GM21825 (cell line): ENCODE data around the gene BFSP1.
A peak's percentile ranks its signal among the peaks of the same experiment; 100 is the strongest.

Experiments
- ATAC-seq: cut with Tn5 transposase; IDR thresholded peaks from one replicate; pipeline ENCODE4 v1.9.1; 2021; ENCODE audit warnings: mild to moderate bottlenecking, moderate library complexity; ENCODE audit not compliant: unreplicated experiment

Gene BFSP1

GRCh38 chr20:17558154-17558940, 27.2 kb upstream of the BFSP1 start:
- no peak for ATAC-seq

DNA sequence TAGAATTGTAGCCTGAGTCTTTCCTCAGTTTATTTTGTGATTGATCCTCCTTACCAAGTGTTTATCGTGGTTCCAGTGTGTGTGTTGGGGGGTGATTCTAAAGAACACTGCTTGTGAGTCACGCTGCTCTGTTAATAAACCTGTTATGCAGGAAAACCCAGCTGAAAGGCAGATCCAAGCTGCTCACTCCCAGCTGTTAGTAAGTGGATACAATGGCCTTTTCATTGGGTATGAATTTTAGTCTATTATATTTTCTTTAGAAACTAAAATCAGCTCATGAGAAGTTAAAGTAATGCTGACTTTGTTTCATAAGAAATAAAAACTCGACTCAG, 26.5 kb upstream of the BFSP1 start:
- no peak for ATAC-seq

DNA sequence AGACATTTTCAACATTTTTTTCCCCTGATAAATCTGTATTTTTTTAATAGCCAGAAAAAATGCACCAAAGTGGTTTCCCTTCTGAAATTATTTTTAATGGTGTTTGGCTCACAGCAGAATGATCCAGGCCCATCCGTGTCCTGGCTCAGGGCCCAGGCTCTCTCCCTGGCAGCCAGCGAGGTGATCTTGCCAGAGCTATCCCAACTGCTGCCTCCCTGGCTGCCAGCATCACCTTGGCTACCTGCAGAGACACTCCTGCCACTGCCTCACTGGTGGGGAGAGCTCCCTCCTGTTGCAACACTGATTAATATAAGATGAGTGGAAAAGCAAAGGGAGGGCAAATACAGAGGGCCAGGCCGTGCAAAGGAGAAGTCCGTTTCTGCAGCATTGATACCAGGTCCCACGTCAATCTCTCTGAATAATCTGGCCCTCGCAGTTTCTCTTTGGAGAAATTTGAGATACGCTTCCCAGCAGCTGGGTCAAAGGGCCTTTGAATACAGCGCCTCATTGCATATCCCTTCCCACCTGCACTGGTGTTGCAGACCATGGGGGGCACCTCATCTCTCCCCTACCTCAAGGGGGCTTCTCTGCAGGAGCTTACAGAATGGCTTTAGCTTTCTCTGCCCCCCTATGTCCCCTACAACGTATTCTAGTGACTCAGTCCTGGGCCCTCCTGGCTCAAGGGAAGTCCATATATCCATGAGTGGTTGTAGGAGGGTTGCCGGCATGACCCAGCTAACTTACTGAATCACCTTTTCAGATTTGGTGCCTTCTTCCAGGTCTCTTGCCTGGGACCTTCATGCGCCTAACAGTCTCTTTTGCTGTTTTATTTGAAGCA, 25.9 kb upstream of the BFSP1 start:
- no peak for ATAC-seq

DNA sequence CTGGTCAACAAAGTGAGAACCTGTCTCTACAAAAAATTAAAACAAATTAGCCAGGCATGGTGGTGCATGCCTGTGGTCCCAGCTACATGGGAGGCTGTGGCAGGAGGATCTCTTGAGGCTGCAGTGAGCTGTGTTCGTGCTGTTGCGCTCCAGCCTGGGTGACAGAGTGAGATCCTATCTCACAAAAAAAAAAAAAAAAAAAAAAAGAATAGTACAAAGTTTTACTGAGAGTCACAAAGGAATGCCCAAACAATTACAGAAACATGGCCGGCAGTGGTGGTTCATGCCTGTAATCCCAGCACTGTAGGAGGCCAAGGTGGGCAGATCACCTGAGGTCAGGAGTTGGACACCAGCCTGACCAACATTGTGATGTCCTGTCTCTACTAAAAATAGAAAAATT, 23.9 kb upstream of the BFSP1 start:
- ATAC-seq = no peak

DNA sequence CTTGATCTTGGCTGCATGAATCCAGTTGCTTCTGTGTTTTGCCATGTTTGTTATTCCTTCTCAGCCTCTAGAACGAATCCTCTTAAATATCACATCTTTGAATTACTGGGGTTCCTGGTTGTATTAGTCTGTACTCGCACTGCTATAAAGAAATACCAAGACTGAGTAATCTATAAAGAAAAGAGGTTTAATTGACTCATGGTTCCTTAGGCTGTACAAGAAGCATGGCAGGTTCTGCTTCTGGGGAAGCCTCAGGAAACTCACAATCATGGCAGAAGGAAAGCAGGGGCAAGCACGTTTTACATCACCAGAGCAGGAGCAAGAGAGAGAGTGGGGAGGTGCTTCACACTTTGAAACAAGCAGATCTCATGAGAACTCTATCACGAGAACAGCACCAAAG, 18.0 kb upstream of the BFSP1 start:
- ATAC-seq = no peak

DNA sequence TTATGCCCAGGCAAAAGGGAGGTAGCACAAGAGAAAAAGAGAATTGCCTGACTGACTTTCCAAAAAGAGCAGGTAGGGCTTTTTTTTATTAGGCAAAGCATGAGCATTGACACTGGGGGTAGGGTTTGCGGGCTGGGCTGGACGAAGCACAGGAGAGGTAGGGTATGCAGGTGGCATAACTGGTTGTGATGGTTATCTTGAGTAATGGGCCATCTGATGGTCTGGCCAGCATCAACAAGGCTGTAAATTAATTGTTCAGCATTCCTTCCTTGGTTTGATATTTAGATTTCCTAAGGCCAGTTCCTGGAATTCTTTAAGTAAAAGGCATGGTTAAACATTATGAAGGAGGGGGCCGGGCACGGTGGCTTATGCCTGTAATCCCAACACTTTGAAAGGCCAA, 13.9 kb upstream of the BFSP1 start:
- no peak for ATAC-seq

DNA sequence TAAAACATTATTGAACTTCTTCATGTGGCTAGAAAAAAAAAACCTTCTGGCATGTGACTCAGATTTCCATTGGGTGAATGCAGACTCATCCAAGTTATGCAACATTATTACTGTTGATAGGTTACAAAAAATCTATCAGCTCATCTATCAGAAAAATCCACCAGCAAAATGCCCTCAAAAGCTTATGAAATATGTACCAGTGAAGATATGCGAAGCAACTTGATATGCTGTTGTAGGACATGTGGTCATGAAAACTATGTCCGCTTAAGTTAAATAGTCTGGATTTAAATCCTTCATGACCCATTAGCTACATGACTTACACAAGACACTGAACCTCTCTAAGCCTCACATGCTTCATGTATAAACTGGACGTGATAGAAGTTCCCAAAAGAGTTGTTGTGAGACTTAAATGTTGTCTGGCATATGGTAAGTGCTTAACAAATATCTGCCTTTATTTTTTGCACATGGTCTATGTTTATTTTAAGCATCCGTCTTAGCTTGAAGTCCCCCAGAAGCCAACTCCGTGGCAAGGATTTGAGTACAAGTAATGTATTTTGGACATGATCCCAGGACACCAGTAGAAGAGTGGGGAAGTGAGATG, 12.5 kb upstream of the BFSP1 start:
- no peak for ATAC-seq

DNA sequence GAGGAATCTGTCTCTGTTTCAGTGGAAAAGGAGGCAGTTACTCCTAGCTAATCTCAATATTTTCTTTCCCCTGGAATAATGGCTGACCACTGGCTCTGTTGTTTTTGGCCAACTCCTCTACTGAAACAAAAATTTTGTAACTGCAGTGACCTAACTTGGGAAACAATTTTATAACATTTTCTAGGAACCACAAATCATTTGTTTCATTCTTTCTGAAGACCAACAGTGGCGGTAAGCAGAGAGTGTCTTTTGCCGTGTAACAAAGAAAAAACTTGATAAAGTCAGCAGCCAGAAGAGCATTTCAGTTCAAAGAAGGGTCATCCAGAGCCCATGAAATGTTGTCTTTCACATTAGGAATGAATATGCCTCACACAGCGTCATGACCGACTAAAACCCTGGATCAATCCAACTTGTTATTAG, 11.8 kb upstream of the BFSP1 start:
- no peak for ATAC-seq

DNA sequence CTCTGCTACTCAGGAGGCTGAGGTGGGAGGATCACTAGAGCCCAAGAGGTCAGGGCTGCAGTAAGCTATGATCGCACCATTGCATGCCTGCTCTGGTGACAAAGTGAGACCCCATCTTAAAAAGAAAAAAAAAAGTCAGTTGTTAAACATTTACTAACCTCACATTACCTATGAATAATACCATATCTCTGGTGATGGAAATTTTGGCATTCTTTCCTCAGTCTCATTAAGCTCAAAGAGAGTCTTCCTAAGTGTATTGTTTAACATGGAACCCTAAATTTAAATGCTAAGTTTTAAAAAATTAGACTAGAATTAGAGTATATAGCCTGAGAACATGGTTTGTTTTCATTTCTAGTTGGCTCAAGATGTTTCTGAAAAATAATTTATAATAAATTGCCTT, 11.3 kb upstream of the BFSP1 start:
- ATAC-seq = no peak

DNA sequence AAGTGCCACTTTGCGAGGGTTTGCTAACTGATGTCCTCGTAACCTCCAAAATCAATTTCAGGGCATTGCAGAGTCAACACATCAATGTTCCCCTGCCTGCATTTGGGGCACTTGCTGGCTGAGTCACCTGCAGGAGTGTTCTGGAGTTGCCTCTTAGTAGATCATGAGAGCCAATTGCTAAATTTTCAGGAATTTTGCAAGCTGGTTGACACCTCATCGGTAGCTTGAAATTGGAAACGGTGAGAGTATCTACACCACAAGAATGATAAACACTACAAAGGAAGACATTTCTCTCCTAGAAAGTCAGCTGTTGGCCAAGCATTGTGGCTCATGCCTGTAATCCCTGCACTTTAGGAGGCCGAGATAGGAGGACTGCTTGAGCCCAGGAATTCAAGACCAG, 10.8 kb upstream of the BFSP1 start:
- ATAC-seq = no peak

GRCh38 chr20:17541596-17541995, 10.4 kb upstream of the BFSP1 start:
- ATAC-seq = no peak

- peak; percentile 78 for ATAC-seq
Measured at GRCh38 chr20:17538517-17539170, 7.5 kb upstream of the BFSP1 start.

GRCh38 chr20:17537959-17538358, 6.8 kb upstream of the BFSP1 start:
- no peak for ATAC-seq

DNA sequence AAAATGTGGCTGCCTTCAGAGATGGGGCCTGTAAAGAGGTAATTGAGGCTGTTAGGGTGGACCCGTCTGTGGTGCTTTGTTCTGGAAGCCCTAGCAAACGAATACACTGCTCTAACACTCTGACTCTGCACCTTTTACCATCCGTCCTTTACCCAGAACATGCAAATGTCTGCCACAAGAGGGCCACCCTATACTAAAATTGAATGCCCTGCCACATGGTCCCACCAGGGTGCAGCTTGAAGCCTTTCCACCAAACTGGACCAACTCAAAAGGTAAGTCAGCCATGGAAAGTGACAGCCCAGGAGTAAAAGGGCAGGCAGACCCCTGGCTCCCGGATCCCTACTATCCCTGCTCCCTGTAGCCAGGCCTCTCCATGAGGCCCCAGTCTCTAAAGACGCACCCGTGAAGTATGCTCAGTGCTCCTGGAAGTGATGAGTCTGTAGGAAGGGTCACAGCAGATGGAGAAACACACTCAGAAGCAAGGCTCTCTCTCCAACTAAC, 5.8 kb upstream of the BFSP1 start:
- peak; percentile 68 for ATAC-seq

- ATAC-seq = no peak
Measured at GRCh38 chr20:17534077-17534476, 2.9 kb upstream of the BFSP1 start.

- ATAC-seq = no peak
Measured at GRCh38 chr20:17533396-17533795, 2.2 kb upstream of the BFSP1 start.

DNA sequence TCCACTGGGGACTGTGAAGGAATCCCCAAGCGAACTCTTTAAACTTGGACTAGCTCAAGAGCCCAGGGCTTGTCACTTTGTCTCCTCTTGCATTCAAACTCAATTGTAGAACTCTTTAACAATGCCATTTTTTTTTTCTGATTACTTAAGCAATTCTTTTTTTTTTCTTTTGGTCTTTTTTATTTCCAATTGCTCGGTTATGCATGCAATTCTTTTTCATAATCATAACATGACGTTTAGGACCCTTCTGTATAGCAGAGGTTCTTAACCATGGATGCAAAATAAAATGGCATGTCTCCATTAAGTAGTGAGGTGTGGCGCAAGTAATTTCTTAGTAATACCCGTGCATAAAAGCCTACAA, 466 bp upstream of the BFSP1 start:
- no peak for ATAC-seq

DNA sequence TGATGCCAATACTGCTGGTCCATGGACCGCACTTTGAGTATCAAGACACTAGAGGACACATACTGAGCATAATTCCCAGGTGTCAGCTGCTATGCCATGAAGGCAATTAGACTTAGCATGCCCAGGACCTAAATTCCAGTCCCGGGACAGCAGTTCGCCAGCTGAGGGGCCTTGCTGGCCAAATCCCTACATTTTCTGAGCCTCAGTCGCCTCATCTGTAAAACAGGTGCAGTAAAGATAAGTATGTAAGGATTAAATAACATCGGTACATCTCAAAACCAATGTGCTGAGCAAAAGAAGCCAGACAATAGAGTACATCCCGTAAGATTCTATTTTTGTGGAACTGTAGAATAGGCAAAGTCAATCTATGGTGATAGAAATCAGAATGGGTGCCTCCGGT, 1.0 kb downstream of the BFSP1 start:
- ATAC-seq = no peak

DNA sequence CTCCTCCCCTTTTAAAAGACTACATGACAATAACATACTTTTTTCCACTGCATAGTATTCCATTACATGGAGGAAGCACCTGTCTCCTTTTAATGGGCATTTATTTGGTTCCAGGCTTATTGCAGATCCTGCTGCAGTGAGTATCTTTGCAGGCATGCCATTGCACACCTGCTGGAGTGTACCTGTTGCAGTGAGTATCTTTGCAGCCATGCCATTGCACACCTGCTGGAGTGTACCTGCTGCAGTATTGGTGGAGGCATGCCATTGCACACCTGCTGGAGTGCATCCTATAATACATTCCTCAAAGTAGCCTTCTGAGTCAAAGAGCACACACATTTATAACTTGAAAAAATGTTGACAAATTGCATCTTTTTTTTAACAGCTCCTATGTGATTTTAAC, 1.6 kb downstream of the BFSP1 start:
- no peak for ATAC-seq

GRCh38 chr20:17525650-17526049, 5.5 kb downstream of the BFSP1 start:
- no peak for ATAC-seq

- no peak for ATAC-seq
Measured at GRCh38 chr20:17525132-17525531, 6.0 kb downstream of the BFSP1 start.
